Spleen (tissue), 7 donors: Measurements from ENCODE around the gene IQGAP2.

Experiments used
- CTCF ChIP-seq, 11 experiments: fragments of 200-600 bp in 7 of 11; fragments of 450-650 bp in 4 of 11; sonication (generic) in 4 of 11; IDR thresholded peaks in 8 of 11; conservative IDR thresholded peaks in 3 of 11; 1 replicate in 7 of 11; 2 replicates in 4 of 11; pipeline versions ENCODE4 v1.4.0 to v1.8.0; 2016 to 2021; ENCODE audit warnings: antibody characterized with exemption in 11 of 11, inconsistent platforms in 4 of 11, mild to moderate bottlenecking in 1 of 11
- POLR2A ChIP-seq, 3 donors: fragments of 450-650 bp; IDR thresholded peaks; one replicate each; pipeline ENCODE4 v1.5.1; 2017; ENCODE audit warnings: antibody characterized with exemption in 3 of 3, mild to moderate bottlenecking in 1 of 3
- POLR2AphosphoS5 ChIP-seq, 3 donors: sonication (generic); formaldehyde crosslinking; IDR thresholded peaks; one replicate each; pipeline ENCODE4 v1.5.1; 2017; ENCODE audit warnings: antibody characterized with exemption in 3 of 3
- donor health status: DM: no; HTN: no; CAD: no; lungs with moderate emphysema.
- donor health status: DM: no; HTN: no; CAD: no.
- donor health status: DM: no; HTN: no; CAD: no.

- TF ChIP-seq CTCF (IDR thresholded peaks at IDR 0.05 in 8 of 11, conservative IDR thresholded peaks at IDR 0.05 in 3 of 11): no peak
- TF ChIP-seq POLR2A (IDR thresholded peaks at IDR 0.05): no peak
- TF ChIP-seq POLR2AphosphoS5 (IDR thresholded peaks at IDR 0.05): no peak
Observed at GRCh38 chr5:76372323-76373054, 30.6 kb upstream of the IQGAP2 start.
